ENCODE data around the gene ASPN.

DNA sequence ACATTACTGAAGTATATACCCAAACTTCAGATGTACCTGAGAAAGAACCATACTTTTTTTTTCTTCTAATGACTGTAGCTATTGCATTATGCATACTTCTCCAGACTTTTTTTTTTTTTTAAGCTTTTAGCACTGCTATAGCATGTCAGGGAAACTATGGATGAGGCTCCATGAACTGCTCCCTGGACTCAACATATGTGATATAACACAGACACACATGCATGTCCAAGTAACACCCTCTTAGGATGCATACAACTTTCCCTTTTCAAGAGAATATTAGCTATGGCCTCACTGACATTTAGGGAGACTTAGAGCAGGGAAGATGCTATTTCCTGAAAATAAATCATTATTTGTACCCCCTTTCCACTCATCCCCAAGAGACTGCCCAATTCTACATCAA lies 499 bp upstream of the ASPN start:
- TF ChIP-seq, protein P1, sequence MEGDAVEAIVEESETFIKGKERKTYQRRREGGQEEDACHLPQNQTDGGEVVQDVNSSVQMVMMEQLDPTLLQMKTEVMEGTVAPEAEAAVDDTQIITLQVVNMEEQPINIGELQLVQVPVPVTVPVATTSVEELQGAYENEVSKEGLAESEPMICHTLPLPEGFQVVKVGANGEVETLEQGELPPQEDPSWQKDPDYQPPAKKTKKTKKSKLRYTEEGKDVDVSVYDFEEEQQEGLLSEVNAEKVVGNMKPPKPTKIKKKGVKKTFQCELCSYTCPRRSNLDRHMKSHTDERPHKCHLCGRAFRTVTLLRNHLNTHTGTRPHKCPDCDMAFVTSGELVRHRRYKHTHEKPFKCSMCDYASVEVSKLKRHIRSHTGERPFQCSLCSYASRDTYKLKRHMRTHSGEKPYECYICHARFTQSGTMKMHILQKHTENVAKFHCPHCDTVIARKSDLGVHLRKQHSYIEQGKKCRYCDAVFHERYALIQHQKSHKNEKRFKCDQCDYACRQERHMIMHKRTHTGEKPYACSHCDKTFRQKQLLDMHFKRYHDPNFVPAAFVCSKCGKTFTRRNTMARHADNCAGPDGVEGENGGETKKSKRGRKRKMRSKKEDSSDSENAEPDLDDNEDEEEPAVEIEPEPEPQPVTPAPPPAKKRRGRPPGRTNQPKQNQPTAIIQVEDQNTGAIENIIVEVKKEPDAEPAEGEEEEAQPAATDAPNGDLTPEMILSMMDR (IDR thresholded peaks at IDR 0.05; ENCODE audit: low read depth, low read length, missing input control) = no peak
- TF ChIP-seq, protein P2, sequence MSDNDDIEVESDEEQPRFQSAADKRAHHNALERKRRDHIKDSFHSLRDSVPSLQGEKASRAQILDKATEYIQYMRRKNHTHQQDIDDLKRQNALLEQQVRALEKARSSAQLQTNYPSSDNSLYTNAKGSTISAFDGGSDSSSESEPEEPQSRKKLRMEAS (IDR thresholded peaks at IDR 0.05) = no peak
- TF ChIP-seq, protein P3, sequence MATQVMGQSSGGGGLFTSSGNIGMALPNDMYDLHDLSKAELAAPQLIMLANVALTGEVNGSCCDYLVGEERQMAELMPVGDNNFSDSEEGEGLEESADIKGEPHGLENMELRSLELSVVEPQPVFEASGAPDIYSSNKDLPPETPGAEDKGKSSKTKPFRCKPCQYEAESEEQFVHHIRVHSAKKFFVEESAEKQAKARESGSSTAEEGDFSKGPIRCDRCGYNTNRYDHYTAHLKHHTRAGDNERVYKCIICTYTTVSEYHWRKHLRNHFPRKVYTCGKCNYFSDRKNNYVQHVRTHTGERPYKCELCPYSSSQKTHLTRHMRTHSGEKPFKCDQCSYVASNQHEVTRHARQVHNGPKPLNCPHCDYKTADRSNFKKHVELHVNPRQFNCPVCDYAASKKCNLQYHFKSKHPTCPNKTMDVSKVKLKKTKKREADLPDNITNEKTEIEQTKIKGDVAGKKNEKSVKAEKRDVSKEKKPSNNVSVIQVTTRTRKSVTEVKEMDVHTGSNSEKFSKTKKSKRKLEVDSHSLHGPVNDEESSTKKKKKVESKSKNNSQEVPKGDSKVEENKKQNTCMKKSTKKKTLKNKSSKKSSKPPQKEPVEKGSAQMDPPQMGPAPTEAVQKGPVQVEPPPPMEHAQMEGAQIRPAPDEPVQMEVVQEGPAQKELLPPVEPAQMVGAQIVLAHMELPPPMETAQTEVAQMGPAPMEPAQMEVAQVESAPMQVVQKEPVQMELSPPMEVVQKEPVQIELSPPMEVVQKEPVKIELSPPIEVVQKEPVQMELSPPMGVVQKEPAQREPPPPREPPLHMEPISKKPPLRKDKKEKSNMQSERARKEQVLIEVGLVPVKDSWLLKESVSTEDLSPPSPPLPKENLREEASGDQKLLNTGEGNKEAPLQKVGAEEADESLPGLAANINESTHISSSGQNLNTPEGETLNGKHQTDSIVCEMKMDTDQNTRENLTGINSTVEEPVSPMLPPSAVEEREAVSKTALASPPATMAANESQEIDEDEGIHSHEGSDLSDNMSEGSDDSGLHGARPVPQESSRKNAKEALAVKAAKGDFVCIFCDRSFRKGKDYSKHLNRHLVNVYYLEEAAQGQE (IDR thresholded peaks at IDR 0.05) = no peak
- TF ChIP-seq, protein P4, sequence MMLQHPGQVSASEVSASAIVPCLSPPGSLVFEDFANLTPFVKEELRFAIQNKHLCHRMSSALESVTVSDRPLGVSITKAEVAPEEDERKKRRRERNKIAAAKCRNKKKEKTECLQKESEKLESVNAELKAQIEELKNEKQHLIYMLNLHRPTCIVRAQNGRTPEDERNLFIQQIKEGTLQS (IDR thresholded peaks at IDR 0.05) = no peak
- no peak for TF ChIP-seq TAF1 (conservative IDR thresholded peaks at IDR 0.05)

All from liver (tissue), 3 donors.